Esophagus squamous epithelium (tissue), 5 donors: ENCODE measurements around the gene ETS1. TPM values are rescaled to one million over a fixed set of nuclear protein-coding genes. Genes with fewer than 3 reads are reported as not detected.

ENCODE experiments used
- DNase-seq: peaks from one replicate; lab custom pipeline; 2025; lab: John Stamatoyannopoulos, UW
- H3K27ac ChIP-seq, 4 donors: fragments of 200-600 bp; sonication (generic); one replicate each; pipeline ENCODE4 v1.5.1; 2016 to 2019; ENCODE audit warnings: mild to moderate bottlenecking in 1 of 4
- H3K27me3 ChIP-seq, 4 donors: fragments of 200-600 bp; sonication (generic); 1 replicate in 3 of 4; 2 replicates in 1 of 4; pipeline versions ENCODE4 v1.5.1 to v1.6.0; 2017 to 2021; ENCODE audit warnings: antibody characterized with exemption in 1 of 4
- H3K36me3 ChIP-seq, 3 donors: fragments of 200-600 bp; sonication (generic); one replicate each; pipeline ENCODE4 v1.5.1; 2016 to 2019
- H3K4me1 ChIP-seq, 3 donors: fragments of 200-600 bp; sonication (generic); one replicate each; pipeline ENCODE4 v1.5.1; 2017 to 2019
- H3K4me3 ChIP-seq, 4 donors: fragments of 200-600 bp; sonication (generic); 1 replicate in 3 of 4; 2 replicates in 1 of 4; pipeline ENCODE4 v1.5.1; 2016 to 2019; ENCODE audit warnings: mild to moderate bottlenecking in 2 of 4, moderate library complexity in 1 of 4
- H3K9me3 ChIP-seq, 3 donors: fragments of 200-600 bp; sonication (generic); one replicate each; pipeline ENCODE4 v1.5.1; 2016 to 2019
- CTCF ChIP-seq, 6 experiments: fragments of 450-650 bp in 4 of 6; fragments of 200-600 bp in 2 of 6; sonication (generic) in 2 of 6; IDR thresholded peaks; one replicate each; pipeline ENCODE4 v1.5.1; 2016 to 2019; ENCODE audit warnings: antibody characterized with exemption in 6 of 6, mild to moderate bottlenecking in 4 of 6, moderate library complexity in 4 of 6
- POLR2A ChIP-seq, 4 donors: fragments of 450-650 bp; IDR thresholded peaks; one replicate each; pipeline ENCODE4 v1.6.1; 2017; ENCODE audit warnings: antibody characterized with exemption in 4 of 4, mild to moderate bottlenecking in 4 of 4, moderate library complexity in 3 of 4
- WGBS, 2 donors: methylation state at CpG; one replicate each; pipeline ENCODE4 v1.1.5; 2018; 5-methylcytosine and 5-hydroxymethylcytosine counted together
- intact Hi-C: fragments of 100-400 bp; cut with DNase I; formaldehyde crosslinking; loops from one replicate; pipeline ENCODE4 v1.15.0; 2022
- total RNA-seq, 4 donors: library from RNA; depleted of rRNA; stranded (reverse); fragments of >200 nt; gene quantifications; one replicate each; pipeline ENCODE4 v1.1.0, GENCODE V29; 2016
- donor health status: DM: yes; HTN: yes; CAD: no.

The ETS1 gene
- total RNA-seq, 4 donors from 2014 or later: 3.4 to 37.0 (median 16.4) TPM

DNA sequence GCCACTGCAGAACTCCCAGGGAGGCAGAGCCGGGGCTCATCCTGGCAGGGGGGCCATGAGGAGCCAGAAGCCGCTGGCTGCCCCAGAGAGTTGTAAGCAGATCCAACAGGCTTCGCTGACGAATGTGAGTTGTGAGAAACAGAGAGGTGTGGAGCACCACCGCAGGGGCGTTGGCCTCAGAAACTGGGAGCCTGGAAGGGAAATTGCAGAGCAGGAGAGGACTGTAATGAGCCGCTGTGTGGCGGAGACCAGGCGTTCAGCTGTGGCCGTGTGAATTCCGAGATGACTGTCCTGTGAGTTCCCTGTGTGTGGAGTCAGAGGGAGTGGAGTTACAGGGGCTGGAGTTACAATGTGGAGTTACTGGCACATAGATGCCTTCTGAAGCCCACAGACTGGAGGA, 27.7 kb upstream of the ETS1 start:
- Histone ChIP-seq H3K9me3 (no peaks in the 10 kb centered on the region), H3K4me1 (peaks cover 0 to 18% (median 0%) of the 10 kb centered on the region in 3 donors), H3K27me3 (no peaks in the 10 kb centered on the region), H3K4me3 (no peak overlapping the region), H3K27ac (no peak overlapping the region), H3K36me3 (no peaks in the 10 kb centered on the region)
- TF ChIP-seq POLR2A (IDR thresholded peaks at IDR 0.05) (no peak), CTCF (IDR thresholded peaks at IDR 0.05) (no peak)
- 73 to 82% methylated on average over 10 to 11 of the region's 11 CpGs for WGBS, 2 donors
- intact Hi-C loops: no loop called here
- DNase-seq: no peak

- TF ChIP-seq POLR2A (IDR thresholded peaks at IDR 0.05) (no peak), CTCF (IDR thresholded peaks at IDR 0.05) (no peak)
- no peaks in the 10 kb centered on the region for H3K9me3 ChIP-seq
- no peaks in the 10 kb centered on the region for H3K36me3 ChIP-seq
- H3K27me3 ChIP-seq: no peaks in the 10 kb centered on the region
- no peak overlapping the region for H3K27ac ChIP-seq
- H3K4me1 ChIP-seq: peaks cover 0 to 18% (median 0%) of the 10 kb centered on the region in 3 donors
- no peak for DNase-seq
- no peak overlapping the region for H3K4me3 ChIP-seq
- 89% methylated on average over 4 to 6 of the region's 6 CpGs for WGBS, 2 donors
- intact Hi-C loops: no loop called here
These were observed 26.7 kb upstream of the ETS1 start for GRCh38 chr11:128614026-128614425.

- Histone ChIP-seq H3K9me3 (no peaks in the 10 kb centered on the region), H3K27me3 (no peaks in the 10 kb centered on the region), H3K4me3 (no peak overlapping the region), H3K27ac (no peak overlapping the region), H3K4me1 (peaks cover 0 to 18% (median 0%) of the 10 kb centered on the region in 3 donors), H3K36me3 (no peaks in the 10 kb centered on the region)
- WGBS, 2 donors: 78 to 94% methylated on average over 4 to 5 of the region's 8 CpGs
- DNase-seq: no peak
- intact Hi-C loops: no loop called here
- TF ChIP-seq CTCF (IDR thresholded peaks at IDR 0.05) (no peak), POLR2A (IDR thresholded peaks at IDR 0.05) (no peak)
These were observed 26.1 kb upstream of the ETS1 start for GRCh38 chr11:128613300-128613995.

DNA sequence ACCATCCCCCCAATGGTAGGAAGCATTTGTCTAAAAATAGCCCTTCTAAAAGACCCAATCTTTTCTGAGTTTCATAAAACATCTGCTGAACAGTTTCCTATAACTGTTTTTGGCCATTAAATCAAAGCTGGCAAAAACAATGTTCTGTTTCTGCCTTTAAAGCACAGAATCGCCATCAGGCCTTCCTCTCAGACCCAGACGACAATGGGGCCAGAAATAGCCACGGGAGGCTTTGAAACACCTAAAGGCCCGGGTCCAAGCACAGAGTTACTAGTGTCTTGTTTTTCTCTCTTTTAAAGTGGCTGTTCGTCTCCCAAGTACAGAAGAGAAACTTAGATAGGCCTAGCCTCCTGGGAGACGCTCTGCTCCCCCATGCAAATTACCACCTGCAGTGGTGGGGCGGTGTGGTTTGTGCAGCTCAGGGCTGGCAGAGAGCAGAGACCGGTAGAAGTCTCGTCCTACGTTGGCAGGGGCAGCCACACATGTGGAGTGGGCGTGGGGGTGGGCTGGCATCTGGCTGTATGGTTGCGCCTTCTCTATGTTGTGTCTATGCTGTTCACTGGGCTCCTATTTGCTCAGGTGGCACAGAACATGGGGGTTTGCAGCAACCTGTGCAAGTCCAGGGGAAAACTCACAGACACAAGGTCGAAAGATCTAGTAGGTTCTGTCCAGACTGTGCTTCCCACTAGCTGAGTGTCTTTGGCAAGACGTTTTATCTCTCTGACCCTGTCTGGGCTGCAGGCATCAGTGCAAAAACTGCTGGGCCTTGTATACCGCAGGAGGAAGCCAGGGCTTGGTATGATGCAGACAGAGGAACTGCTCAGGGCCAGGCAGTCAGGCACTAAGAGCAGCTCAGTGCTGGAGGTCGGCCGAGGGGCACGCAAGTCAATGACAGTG, 23.6 kb upstream of the ETS1 start:
- Histone ChIP-seq H3K4me1 (peaks cover 0 to 18% (median 0%) of the 10 kb centered on the region in 3 donors), H3K4me3 (no peak overlapping the region), H3K9me3 (no peaks in the 10 kb centered on the region), H3K36me3 (no peaks in the 10 kb centered on the region), H3K27ac (peak overlapping the region; percentile 14 to 55 (median 46)), H3K27me3 (peaks cover 0 to 3% (median 0%) of the 10 kb centered on the region in 4 donors)
- DNase-seq: peak; percentile 40
- TF ChIP-seq CTCF (IDR thresholded peaks at IDR 0.05) (no peak), POLR2A (IDR thresholded peaks at IDR 0.05) (peak in 1 of 4 donors; percentile 31)
- intact Hi-C loops: no loop called here
- 46 to 50% methylated on average over 8 to 14 of the region's 18 CpGs for WGBS, 2 donors

DNA sequence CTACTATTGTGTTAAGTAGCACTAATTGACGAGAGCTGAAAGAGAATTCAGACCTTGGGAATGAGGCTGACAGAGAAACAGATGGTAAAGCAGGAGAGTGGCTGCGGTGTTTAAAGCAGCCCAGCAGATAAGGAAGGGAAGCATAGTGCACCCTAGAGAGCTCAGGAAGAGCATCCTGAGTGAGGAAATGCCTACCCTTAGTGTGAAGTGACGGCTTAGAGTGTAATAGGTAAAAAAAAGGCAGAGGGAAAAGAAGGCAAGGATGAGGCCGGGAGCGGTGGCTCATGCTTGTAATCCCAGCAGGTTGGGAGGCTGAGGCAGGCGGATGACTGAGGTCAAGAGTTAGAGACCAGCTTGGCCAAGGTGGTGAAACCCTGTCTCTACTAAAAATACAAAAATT, 22.4 kb upstream of the ETS1 start:
- Histone ChIP-seq H3K9me3 (no peaks in the 10 kb centered on the region), H3K27ac (peak overlapping the region in 1 of 4 donors; percentile 49), H3K4me1 (peaks cover 0 to 18% (median 0%) of the 10 kb centered on the region in 3 donors), H3K36me3 (no peaks in the 10 kb centered on the region), H3K4me3 (no peak overlapping the region), H3K27me3 (peaks cover 0 to 3% (median 0%) of the 10 kb centered on the region in 4 donors)
- no peak for DNase-seq
- intact Hi-C loops: no loop called here
- TF ChIP-seq CTCF (IDR thresholded peaks at IDR 0.05): no peak
- 75 to 80% methylated on average over 6 of the region's 6 CpGs for WGBS, 2 donors
